IPS DF 4.7 (cell line): Measurements from ENCODE around the gene SMC1B.
"Not testable (repeated sequence)": the region's sequence is repeated elsewhere in the genome, so short reads cannot be mapped to it uniquely, and the experiment has no call there.

Experiments used
- DNase-seq: peaks from one replicate; pipeline ENCODE4 v3.0.0-alpha.2; 2013; ENCODE audit warnings: low spot score; ENCODE audit errors: extremely low read depth

The SMC1B gene

DNA sequence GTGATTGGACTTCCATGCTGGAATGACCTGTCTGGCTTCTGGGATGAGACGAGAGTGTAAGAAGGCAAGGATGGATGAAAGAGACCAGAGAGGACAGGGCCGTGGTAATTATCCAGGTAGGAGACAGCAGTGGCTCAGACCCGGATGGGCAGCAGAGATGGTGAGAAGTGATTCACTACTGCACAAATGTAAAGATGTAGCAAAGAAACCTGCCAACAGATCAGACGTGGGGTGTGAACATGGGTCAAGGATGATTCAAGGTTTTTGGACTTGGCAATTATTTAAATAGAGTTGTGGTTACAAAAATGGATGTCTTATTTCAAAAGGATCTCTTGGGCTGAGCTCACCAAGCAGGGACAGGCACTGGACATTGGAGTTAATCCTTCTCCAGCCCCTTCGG, 32.8 kb upstream of the SMC1B start:
- no peak for DNase-seq

DNA sequence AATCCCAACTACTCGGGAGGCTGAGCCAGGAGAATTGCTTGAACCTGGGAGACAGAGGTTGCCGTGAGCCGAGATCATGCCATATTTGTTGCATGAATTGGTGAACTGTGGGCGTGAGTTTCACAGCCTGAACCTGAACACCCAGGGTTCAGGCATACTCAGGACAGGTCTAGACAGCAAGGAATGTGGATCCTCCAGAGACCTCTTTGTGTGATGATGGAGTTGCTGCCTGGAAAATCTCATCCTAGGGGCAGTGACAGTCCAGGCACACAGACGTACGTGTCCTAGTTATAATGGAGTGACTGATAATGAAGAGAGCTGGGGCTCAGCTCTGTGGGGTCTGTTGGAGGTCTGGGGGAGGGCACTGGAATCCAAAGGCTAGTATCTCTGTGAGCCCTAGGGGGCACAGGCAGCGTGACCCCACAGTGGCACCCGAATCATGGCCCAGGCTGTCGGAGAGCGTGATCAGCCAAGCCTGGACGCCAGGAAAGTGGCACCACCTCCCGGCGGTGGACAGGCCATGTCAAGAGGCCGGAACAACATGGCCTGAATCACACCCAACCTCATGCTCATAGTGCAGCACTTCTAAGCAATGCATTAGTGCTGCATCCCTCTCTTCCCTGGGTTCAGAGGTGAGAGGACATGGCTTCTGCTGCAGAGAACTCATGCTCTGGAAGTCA, 31.8 kb upstream of the SMC1B start:
- DNase-seq, result no peak

DNA sequence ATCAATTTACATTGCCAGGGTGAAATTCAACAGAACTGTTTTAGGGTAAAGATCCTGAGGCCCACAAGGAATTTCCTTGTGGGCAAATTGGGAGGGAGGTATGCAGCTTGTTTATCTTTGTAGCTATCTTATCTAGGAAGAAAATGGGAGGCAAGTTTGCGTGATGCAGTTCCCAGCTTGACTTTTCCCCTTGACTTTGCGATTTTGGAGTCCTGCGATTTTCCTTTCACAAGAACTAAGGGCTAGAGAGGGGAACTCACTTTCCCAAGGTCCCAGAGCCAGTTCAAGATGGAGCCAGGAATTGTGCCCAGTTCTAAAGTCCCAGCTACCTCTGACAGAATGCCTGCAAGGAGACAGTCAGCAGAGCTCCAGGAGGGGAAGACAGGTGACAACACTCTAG, 30.8 kb upstream of the SMC1B start:
- DNase-seq, result no peak

DNA sequence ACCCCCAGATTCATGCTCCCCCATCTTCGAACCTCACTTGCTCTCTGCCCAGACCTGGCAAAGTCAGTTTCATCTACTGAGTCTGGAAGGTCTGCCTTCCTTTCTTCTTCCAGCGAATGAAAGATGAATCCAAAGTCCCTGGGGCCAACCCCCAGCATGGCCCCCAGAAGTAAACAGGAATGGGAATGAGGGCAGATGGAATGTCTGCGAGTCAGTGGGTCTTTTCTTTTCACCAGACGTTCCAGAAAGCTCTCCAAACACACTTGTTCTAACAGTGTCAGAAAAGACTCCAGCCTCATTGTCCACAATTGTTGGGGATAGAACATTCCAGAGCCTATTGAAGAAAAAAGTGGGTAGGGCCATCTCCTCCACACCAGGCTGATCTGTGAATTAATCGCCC, 28.7 kb upstream of the SMC1B start:
- DNase-seq, result no peak

DNA sequence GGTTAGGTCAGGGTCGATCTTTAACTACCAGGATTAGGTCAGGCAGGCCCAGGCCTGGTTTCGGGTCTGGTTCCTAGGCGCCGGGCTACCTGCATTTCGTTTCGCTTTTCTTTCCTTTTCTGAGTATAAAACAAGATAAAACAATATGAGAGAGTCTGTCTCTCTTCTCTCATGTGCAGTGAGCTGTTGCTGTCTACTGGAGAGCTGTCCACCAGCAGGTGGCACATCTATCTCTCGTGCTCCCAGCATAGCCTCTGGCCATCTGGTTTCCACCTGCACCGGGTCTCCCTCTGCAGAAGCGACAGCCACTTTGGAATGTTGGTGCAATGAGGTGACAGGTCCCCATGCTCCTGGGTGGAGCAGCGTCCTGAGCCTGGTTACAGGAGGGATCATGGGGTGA, 27.7 kb upstream of the SMC1B start:
- DNase-seq, result peak; percentile 30

DNA sequence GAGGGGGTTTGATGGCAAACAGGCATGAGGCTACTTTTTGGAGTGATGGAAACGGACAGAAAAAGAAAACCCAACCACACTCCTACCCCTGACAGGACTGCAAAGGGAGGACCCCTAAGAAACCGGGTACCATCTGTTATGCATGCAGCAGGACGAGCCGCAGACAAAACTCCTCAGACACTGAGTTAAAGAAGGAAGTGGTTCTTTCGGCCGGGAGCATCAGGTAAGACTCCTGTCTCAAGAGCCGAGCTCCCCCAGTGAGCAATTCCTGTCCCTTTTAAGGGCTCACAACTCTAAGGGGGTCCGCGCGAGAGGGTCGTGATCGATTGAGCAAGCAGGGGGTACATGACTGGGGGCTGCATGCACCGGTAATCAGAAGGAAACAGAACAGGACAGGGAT, 27.3 kb upstream of the SMC1B start:
- DNase-seq, result not testable (repeated sequence)

DNA sequence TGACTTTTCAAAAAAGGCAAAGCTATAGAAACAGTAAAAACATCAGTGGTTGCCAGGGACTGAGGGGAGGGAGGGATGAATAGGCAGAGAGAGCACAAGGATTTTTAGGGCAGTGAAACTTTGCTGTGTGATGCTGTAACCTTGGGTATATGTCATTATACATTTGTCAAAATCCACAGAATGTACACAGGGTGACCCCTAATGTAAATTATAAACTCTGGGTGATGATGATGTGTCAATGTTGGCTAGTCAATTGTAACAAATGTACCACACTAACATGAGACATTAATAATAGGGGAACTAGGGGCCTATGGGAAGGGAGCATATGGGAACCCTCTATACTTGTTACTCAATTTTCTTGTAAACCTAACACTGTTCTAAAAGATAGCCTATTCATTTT, 24.9 kb upstream of the SMC1B start:
- DNase-seq, result no peak

DNA sequence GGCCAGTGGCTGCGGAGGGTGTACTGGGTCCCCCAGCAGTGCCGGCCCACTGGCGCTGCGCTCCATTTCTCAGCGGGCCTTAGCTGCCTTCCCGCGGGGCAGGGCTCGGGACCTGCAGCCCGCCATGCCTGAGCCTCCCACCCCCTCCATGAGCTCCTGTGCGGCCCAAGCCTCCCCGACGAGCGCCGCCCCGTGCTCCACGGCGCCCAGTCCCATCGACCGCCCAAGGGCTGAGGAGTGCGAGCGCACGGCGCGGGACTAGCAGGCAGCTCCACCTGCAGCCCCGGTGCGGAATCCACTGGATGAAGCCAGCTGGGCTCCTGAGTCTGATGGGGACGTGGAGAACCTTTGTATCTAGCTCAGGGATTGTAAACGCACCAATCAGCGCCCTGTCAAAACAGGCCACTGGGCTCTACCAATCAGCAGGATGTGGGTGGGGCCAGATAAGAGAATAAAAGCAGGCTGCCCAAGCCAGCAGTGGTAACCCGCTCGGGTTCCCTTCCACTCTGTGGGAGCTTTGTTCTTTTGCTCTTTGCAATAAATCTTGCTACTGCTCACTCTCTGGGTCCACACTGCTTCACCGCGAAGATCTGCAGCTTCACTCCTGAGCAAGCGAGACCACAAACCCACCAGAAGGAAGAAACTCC, 23.6 kb upstream of the SMC1B start:
- not testable (repeated sequence) for DNase-seq

DNA sequence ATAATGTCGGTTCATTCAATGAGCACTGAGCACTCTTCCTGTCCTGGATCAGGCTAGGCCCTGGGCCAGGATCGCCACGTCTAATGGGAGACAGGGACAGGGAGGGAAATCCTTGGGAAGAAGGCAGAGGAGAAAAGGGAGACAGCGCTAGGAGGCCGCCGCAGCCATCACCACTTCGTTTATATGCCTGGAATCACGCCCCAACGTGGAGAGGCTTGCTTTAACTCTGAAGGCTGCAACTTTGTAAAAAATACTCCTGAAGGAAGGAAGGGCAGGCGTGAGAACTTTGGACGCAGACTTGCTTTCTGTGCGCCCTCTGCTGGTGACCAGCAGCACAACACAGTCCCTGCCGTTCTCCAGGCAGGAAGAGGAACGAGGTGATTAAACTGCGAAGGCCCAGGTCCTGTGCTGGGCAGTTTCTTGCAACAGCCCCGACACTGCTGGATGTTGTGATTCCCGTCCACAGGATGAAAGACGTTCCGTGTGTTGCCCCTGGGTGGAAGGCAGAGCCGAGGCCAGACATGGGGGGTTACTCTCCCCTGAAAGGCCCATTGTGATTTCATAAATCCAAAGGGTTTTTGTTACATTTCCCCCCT, 22.2 kb upstream of the SMC1B start:
- DNase-seq, result peak; percentile 69

DNA sequence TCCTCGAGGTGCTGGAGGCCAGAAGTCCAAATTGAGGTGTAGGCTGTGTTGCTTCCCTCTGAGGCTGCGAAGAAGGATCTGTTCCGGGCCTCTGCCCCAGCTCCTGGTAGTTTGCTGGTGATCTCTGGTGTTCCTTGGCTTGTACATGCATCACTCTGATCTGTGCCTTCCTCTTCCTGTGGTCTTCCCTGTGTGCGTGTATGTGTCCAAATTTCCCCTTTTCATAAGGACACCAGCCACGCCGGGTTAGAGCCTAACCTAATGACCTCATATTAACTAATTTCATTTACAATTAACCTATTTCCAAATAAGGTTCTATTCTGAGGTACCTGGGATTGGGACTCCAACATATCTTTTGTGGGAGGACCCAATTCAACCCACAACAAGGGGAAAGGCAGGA, 21.6 kb upstream of the SMC1B start:
- no peak for DNase-seq

DNA sequence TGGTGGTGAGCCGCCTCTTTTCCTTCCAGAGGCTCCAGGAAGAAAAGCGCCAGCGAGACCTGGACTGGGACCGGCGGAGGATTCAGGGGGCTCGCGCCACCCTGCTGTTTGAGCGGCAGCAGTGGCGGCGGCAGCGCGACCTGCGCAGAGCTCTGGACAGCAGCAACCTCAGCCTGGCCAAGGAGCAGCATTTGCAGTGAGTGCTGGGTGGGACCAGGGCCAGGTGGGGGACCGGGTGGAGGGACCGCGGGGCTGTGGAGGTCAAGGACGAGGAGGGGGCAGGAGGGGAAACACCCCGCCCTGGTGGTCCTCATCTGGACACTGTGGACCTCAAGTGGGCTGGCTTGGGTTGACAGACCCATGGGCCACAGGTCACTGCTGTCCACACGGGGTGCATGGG, 17.5 kb upstream of the SMC1B start:
- DNase-seq, result no peak

DNA sequence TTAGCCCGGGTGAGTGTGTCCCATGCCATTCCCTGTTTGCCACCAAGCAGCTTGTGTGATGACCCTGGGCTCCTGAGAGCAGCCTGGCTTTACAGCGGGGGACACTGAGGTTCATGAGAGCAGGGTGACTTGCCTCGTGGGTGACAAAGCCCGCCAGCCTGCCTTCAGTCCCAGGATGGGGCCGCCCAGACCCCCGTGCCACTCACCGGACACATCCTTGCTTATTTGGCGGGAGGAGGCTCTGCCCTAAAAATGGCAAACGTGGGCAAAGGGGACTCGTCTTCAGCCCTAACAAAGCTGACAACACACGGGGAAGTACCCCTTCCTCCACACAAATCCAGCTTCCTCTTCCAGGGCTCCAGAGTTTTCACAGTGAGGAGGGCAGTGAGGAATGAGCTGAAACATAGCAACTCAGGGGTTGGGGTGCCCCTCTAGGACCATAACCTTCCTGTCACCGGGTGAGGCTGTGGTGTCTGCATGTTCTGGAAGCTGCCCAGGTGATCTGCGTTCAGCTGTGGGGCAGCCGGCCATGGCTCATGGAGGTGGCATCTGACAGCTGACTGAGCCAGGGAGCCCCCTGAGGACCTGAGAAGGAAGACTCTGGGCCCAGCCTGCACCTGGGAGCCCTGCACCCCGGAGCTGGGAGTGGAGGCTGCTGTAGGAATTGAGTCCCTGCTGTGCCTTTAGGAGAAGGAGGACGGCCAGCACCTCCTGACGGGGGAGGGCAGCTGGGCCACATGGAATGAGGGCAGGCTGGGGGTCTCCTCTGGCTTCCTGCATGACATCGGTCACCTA, 16.8 kb upstream of the SMC1B start:
- DNase-seq, result no peak

DNA sequence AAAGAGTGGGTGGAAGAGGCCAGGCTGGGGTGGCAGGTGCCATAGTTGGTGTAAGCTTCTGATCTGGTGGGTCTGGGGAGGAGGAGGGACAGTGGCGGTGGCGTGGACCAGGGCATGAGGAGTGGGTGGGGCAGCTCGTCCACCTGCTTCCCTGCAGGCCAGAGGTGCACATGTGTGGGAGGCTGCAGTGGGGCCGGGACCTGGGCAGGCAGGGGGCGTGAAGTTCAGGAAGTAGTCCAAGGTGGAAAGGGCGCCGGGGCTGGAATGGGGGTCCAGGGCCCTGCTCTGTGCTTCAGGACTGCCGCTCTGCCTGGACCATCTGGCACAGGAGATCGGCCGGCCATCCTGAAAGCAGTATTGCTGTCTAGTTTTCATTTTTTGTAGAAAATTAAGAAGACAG, 16.0 kb upstream of the SMC1B start:
- no peak for DNase-seq

DNA sequence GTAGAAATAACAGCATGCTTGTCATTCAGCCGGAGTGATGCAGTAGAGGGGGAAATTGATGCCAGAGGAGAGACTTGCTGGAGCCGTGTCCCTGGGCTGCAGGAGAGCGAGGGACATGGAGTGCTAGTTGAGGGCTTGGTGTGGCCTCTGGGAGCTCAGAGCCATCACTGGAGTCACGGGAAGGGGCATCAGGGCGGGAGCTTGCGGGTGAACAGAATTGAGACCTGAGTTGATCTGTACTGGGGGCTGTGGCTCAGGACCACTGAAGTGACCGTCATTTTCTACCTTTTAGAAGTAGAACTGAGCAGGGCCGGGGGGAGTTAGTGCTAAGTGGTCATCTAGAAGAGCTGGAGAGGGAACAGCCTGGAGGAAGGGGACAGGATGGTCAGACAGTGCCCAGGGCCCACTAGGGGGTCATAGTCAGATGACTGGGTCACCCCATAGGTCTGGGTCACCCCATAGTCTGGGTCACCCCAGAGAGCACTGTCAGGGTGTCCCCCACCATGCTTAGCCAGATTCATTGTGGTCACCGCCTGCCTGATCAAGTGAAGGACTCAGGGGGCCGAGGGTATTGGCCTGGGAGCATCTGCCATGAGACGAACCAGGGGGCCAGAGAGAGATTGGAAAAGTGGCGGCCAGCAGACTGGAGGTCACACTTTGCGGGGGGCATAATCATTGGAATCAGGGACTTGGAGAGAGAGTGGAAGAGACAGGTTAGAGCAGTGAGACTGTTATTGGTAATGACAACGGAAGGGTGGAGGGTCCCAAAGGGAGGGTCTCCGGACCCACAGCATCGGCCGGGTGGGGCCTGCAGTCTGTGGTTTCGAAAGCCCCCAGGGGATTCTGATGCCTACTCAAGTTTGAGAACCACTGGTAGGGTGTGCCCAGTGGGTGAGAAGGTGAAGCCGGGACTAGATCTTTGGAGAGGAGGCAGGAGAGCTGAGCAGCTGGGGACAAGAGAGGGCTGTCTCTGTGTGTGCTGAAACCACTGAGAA, 15.3 kb upstream of the SMC1B start:
- no peak for DNase-seq

DNA sequence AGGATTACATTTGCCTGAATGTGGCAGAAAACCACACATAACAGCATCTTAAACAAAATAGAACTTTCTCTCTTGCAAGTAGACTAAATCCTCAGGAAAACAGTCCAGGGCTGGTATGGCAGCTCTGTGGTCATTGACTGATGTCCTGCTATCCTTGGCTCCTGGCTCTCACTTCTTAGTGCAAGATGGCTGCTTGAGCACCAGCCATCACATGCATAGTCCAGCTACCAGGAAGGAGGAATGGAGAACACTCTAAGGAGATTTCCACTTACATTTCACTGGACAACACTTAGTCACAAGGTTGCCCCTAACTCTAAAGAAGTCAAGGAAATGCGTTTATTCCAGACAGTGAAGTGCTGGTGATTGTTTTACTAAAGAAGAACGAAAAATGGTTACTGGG, 13.7 kb upstream of the SMC1B start:
- DNase-seq, result no peak

DNA sequence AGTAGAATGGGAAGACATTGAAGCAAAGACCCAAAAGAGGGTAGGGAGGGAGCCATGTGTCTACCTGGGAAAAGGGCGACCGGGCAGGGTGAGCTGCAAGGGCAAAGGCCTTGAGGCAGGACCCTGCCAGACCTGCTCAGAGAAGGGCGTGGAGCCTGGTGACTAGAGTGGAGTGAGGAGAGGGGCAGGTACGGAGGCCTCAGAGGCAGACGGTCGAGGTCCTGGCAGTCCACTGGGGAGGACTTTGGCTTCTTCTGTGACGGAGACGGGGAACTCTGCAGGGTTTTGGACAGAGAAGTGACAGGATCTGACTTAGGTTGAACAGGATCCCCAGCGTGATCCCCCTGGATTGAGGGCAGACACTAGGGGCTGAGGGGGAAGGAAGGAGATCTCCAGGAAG, 13.0 kb upstream of the SMC1B start:
- DNase-seq, result no peak

DNA sequence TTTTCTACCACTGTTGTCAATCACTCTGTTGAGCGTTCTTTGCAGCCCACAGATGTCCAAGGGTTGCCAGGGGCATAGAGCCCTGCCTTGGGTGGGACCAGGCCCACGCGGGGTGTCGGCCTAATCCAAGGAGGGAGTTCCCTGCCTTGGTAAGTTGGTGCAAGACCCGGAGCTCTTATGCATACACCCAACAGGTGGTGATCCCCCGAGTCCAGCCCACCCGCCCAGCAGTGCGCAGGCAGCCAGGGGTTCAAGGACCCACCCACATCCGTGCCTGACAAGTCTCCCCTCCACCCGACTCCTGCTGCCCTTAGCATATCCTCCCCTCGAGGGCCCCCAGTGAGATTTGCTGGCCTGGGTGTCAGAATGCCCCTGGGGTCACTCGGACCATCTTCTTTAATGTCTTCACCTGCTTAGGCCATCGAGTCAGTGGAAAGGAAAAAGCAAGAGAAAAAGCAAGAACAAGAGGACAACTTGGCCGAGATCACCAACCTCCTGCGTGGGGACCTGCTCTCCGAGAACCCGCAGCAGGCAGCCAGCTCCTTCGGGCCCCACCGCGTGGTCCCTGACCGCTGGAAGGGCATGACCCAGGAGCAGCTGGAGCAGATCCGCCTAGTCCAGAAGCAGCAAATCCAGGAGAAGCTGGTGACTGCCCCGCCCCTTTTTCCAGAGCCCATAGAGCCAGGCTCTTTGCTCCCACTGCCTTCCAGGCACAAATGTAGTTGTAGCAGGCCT, 12.3 kb upstream of the SMC1B start:
- DNase-seq, result no peak

DNA sequence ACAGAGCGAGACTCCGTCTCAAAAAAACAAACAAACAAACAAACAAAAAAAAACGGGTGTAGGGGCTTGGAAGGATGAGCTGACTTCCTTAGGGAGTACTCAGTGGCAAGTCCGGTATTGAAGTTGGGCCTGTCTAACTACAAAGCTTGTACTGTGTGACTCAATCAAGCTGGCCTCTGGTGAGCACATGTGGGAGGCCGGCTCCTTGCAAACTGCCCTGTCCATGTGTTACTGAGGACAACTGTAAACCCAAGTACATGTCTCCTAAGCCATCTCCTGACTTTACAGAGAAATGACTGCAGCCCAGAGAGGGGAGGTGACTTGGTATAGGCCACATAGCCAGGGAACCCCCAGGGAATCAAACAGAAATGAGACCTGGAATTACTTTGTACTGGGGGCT, 11.7 kb upstream of the SMC1B start:
- DNase-seq, result no peak

DNA sequence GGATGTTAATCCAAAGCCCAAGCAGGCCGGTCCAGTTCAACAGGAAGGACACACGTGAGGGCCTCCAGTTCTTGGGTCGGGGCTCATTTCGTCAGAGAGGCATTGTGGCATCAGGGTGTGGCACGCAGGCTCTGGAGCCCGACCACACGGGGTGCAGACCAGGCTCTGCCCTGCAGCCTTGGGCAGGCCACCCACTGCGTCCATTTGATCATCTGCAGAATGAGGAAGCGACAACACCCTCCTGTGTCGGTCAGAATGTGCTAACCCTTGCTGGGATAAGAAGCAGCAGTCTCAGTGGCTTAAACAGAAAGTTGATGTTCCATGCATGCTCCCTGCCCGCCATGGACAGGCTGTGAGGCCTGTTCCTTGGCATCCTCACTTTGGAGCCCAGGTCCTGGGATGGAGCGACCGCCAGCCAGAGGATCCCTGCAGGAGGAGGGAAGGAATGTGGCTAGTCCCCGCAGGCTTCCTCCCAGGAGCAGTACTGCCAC, 10.9 kb upstream of the SMC1B start:
- DNase-seq, result no peak

DNA sequence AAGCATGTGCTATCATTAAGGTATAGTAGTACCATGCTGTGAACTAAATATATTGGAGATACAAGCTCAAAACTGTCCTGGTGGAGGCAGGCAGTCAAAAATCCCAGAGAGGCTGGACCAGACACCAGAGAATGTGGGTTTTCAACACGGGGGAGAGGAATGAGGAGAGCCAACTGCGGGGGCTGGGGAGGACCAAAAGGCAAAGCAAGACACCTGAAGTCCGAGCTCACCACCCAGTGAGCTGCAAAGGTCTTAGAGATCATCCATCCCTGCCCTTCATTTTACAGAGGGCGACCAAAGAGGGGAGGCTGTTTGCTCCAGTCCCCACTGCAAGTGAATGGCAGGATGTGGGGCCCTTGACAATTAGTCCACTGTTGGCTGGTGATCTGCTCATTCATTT, 10.1 kb upstream of the SMC1B start:
- no peak for DNase-seq
